ENCODE measurements around the gene RNF121.

The RNF121 gene

GRCh38 chr11:72005347-72006260, 76.8 kb downstream of the RNF121 start:
- no peak for DNase-seq (ENCODE audit: low read depth, low spot score)

- DNase-seq (ENCODE audit: low read depth, low spot score), result no peak
Observed at GRCh38 chr11:72006309-72007088, 77.7 kb downstream of the RNF121 start.

- DNase-seq (ENCODE audit: low read depth, low spot score), result no peak
Observed at GRCh38 chr11:72007089-72007476, 78.2 kb downstream of the RNF121 start.

GRCh38 chr11:72007587-72007986, 78.7 kb downstream of the RNF121 start:
- no peak for DNase-seq (ENCODE audit: low read depth, low spot score)

GRCh38 chr11:72008728-72009127, 79.9 kb downstream of the RNF121 start:
- no peak for DNase-seq (ENCODE audit: low read depth, low spot score)

- no peak for DNase-seq (ENCODE audit: low read depth, low spot score)
Observed at GRCh38 chr11:72009156-72009555, 80.3 kb downstream of the RNF121 start.

GRCh38 chr11:72010529-72011233, 81.8 kb downstream of the RNF121 start:
- DNase-seq (ENCODE audit: low read depth, low spot score), result no peak

GRCh38 chr11:72012091-72012630, 83.3 kb downstream of the RNF121 start:
- DNase-seq (ENCODE audit: low read depth, low spot score), result no peak

GRCh38 chr11:72012897-72013721, 84.3 kb downstream of the RNF121 start:
- DNase-seq (ENCODE audit: low read depth, low spot score), result no peak

GRCh38 chr11:72013765-72014711, 85.2 kb downstream of the RNF121 start:
- no peak for DNase-seq (ENCODE audit: low read depth, low spot score)

- no peak for DNase-seq (ENCODE audit: low read depth, low spot score)
Observed at GRCh38 chr11:72014761-72015320, 86.0 kb downstream of the RNF121 start.

- no peak for DNase-seq (ENCODE audit: low read depth, low spot score)
Observed at GRCh38 chr11:72015511-72016061, 86.7 kb downstream of the RNF121 start.

GRCh38 chr11:72018171-72018570, 89.3 kb downstream of the RNF121 start:
- no peak for DNase-seq (ENCODE audit: low read depth, low spot score)

GRCh38 chr11:72023335-72023734, 94.5 kb downstream of the RNF121 start:
- no peak for DNase-seq (ENCODE audit: low read depth, low spot score)

- DNase-seq (ENCODE audit: low read depth, low spot score), result no peak
Observed at GRCh38 chr11:72024069-72024754, 95.4 kb downstream of the RNF121 start.

- DNase-seq (ENCODE audit: low read depth, low spot score), result no peak
Observed at GRCh38 chr11:72026090-72026489, 97.2 kb downstream of the RNF121 start.

GRCh38 chr11:72030472-72031045, 101.7 kb downstream of the RNF121 start:
- DNase-seq (ENCODE audit: low read depth, low spot score), result no peak

- DNase-seq (ENCODE audit: low read depth, low spot score), result no peak
Observed at GRCh38 chr11:72036687-72037086, 107.8 kb downstream of the RNF121 start.

All from activated naive CD8-positive, alpha-beta T cell treated with anti-CD3 and anti-CD28 coated beads, Interleukin-2, amount 50 U/mL, for 16 hours (primary cell).